Right lobe of liver (tissue), 6 donors: ENCODE data around the gene TBCA. TPM values are rescaled to one million over a fixed set of nuclear protein-coding genes. Genes with fewer than 3 reads are reported as not detected.

Experiments
- ATAC-seq, 4 donors: fragments of 200-7000 bp; cut with Tn5 transposase; one replicate each; pipeline ENCODE4 v1.9.1; 2020; ENCODE audit warnings: mild to moderate bottlenecking in 4 of 4, moderate library complexity in 4 of 4
- DNase-seq, 3 donors: peaks; one replicate each; pipeline ENCODE4 v3.0.0-alpha.2; 2020
- H3K27ac ChIP-seq, 3 donors: fragments of 200-600 bp; one replicate each; pipeline ENCODE4 v1.8.0; 2022
- H3K27me3 ChIP-seq, 2 donors: fragments of 200-600 bp; one replicate each; pipeline ENCODE4 v1.8.0; 2022
- H3K36me3 ChIP-seq, 4 donors: fragments of 200-600 bp; sonication (generic) in 1 of 4; one replicate each; pipeline versions ENCODE4 v1.5.1 to v1.8.0; 2017 to 2022; ENCODE audit warnings: control low read depth in 1 of 4
- H3K4me1 ChIP-seq, 4 donors: fragments of 200-600 bp; sonication (generic) in 1 of 4; one replicate each; pipeline versions ENCODE4 v1.5.1 to v1.8.0; 2017 to 2022; ENCODE audit warnings: control low read depth in 1 of 4
- H3K4me3 ChIP-seq, 3 donors: fragments of 200-600 bp; one replicate each; pipeline ENCODE4 v1.8.0; 2022
- H3K9me3 ChIP-seq, 4 donors: fragments of 200-600 bp; sonication (generic) in 1 of 4; one replicate each; pipeline versions ENCODE4 v1.5.1 to v1.8.0; 2017 to 2022; ENCODE audit warnings: control low read depth in 1 of 4
- CTCF ChIP-seq, 4 donors: fragments of 200-600 bp in 3 of 4; fragments of 450-650 bp in 1 of 4; IDR thresholded peaks; one replicate each; pipeline versions ENCODE4 v1.5.1 to v1.8.0; 2016 to 2022; ENCODE audit warnings: antibody characterized with exemption in 4 of 4, mild to moderate bottlenecking in 2 of 4
- POLR2A ChIP-seq: fragments of 450-650 bp; IDR thresholded peaks from one replicate; pipeline ENCODE4 v1.6.1; 2017; ENCODE audit warnings: antibody characterized with exemption, mild to moderate bottlenecking
- WGBS: methylation state at CpG from one replicate; pipeline ENCODE4 v1.1.6; 2018; ENCODE audit warnings: low coverage, low lambda C conversion rate; ENCODE audit not compliant: insufficient coverage; ENCODE audit errors: missing lambda C conversion rate; 5-methylcytosine and 5-hydroxymethylcytosine counted together
- intact Hi-C, 2 donors: fragments of 100-400 bp; cut with DNase I; formaldehyde crosslinking; loops; one replicate each; pipeline versions ENCODE4 v1.11.2 to v1.14.1; 2022
- total RNA-seq, 6 experiments: library from RNA; depleted of rRNA in 2 of 6; stranded (reverse); fragments of >200 nt in 2 of 6; fragmentation: NEBNext Ultra II Directional in 3 of 6; extraction: Animal tissue kit (Norgen Biotek cat#: 25700) in 3 of 6; gene quantifications; one replicate each; pipeline versions ENCODE4 v1.1.0 to v1.2.4, GENCODE V29; 2016 to 2023
- donor health status: DM: no; HTN: yes; CAD: no.
- donor health status: DM: no; HTN: no; CAD: no.
- donor health status: DM: no; HTN: no; CAD: no.
- donor health status: DM: no; HTN: yes; CAD: no.
- donor health status: DM: no; HTN: yes; CAD: no.

The TBCA gene
- total RNA-seq, 6 experiments from 2014 or later: 92.1 to 165 (median 127) TPM

- DNase-seq (no peak), ATAC-seq (no peak)
- WGBS: 80% methylated on average over 1 of the region's 1 CpG
- Histone ChIP-seq H3K9me3 (no peaks in the 10 kb centered on the region), H3K27me3 (no peaks in the 10 kb centered on the region), H3K4me3 (no peak overlapping the region), H3K36me3 (no peaks in the 10 kb centered on the region), H3K4me1 (no peaks in the 10 kb centered on the region), H3K27ac (no peak overlapping the region)
- TF ChIP-seq POLR2A (no peak), CTCF (IDR thresholded peaks at IDR 0.05) (no peak)
- intact Hi-C loops: no loop called here
Observed at GRCh38 chr5:77781076-77781475, 4.9 kb upstream of the TBCA start.

- WGBS: 89% methylated on average over 2 of the region's 2 CpGs
- Histone ChIP-seq H3K4me1 (peaks cover 0 to 11% (median 2%) of the 10 kb centered on the region in 4 donors), H3K27me3 (no peaks in the 10 kb centered on the region), H3K36me3 (no peaks in the 10 kb centered on the region), H3K4me3 (no peak overlapping the region), H3K9me3 (no peaks in the 10 kb centered on the region), H3K27ac (no peak overlapping the region)
- DNase-seq (no peak), ATAC-seq (no peak)
- intact Hi-C loops: no loop called here
- no peak for TF ChIP-seq POLR2A
- TF ChIP-seq CTCF (IDR thresholded peaks at IDR 0.05): no peak
Observed at GRCh38 chr5:77778881-77779438, 2.8 kb upstream of the TBCA start.

GRCh38 chr5:77778398-77778797, 2.3 kb upstream of the TBCA start:
- 80% methylated on average over 1 of the region's 2 CpGs for WGBS
- DNase-seq (no peak), ATAC-seq (no peak)
- no peaks in the 10 kb centered on the region for H3K9me3 ChIP-seq
- intact Hi-C loops: no loop called here
- H3K27ac ChIP-seq: no peak overlapping the region
- peaks cover 0 to 17% (median 5%) of the 10 kb centered on the region in 4 donors for H3K4me1 ChIP-seq
- no peak overlapping the region for H3K4me3 ChIP-seq
- no peaks in the 10 kb centered on the region for H3K36me3 ChIP-seq
- H3K27me3 ChIP-seq: no peaks in the 10 kb centered on the region
- TF ChIP-seq CTCF (IDR thresholded peaks at IDR 0.05) (no peak), POLR2A (no peak)

GRCh38 chr5:77777911-77778310, 1.8 kb upstream of the TBCA start:
- TF ChIP-seq POLR2A (no peak), CTCF (IDR thresholded peaks at IDR 0.05) (no peak)
- no peak overlapping the region for H3K27ac ChIP-seq
- no peaks in the 10 kb centered on the region for H3K36me3 ChIP-seq
- H3K4me1 ChIP-seq: peaks cover 0 to 22% (median 5%) of the 10 kb centered on the region in 4 donors
- no peaks in the 10 kb centered on the region for H3K9me3 ChIP-seq
- no peaks in the 10 kb centered on the region for H3K27me3 ChIP-seq
- ATAC-seq (no peak), DNase-seq (no peak)
- no peak overlapping the region for H3K4me3 ChIP-seq
- WGBS: 57% methylated on average over 3 of the region's 3 CpGs
- intact Hi-C loops: no loop called here
